SH-SY5Y (cell line): ENCODE data around the gene PTPRM.

ENCODE experiments used
- GATA2 ChIP-seq: IDR thresholded peaks from 2 replicates; pipeline ENCODE4 v1.6.1; 2011; ENCODE audit warnings: mild to moderate bottlenecking, low read depth, low read length
- GATA3 ChIP-seq: IDR thresholded peaks from 2 replicates; pipeline ENCODE4 v1.6.1; 2011; ENCODE audit warnings: low read depth, mild to moderate bottlenecking, low read length, moderate library complexity

DNA sequence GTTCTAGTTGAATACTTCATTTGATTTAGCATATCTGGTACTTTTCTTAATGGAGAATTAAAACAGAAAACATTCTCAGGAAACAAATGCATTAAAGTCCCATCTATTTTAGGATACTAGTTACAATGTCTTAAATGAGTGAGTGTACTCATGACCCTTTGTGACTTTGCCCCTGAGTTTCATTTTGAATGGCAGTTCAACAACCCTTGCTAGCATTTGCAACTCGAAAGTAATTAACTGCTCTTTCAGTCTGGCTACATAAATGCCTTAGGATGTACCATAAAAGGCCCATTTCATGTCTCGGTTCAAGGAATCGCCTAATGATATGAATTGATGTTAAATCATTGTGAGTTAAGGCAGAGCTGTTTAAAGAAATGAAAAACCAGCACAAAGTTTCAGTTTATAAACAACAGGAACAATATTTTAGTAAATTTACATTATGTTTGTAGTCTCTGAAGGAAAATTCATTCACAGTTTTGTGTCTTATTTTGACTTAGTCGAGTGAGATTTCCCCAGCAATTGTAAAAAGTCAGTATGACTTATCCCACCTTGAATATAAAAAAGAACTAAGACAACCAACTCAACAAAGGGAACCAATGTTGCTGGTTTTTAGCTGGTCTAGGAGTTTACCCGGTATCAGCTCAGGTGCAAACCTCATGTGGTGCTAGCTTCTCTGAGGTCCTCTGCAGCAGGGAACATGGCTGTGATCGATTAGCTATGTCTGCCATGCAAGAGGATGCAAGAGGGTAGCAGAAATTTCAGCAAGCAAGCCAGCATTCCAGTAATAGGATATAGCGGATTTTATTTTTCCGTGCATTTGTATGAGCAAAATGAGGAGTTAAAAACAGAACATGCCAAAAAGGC is 386.2 kb downstream of the PTPRM start:
- TF ChIP-seq GATA2 (no peak), GATA3 (no peak)
